Ovary (tissue), 3 donors: ENCODE data around the gene MYO9A.

ENCODE experiments used
- CTCF ChIP-seq, 3 donors: fragments of 450-650 bp in 2 of 3; fragments of 200-600 bp in 1 of 3; IDR thresholded peaks; one replicate each; pipeline versions ENCODE4 v1.5.1 to v1.8.0; 2016 to 2022; ENCODE audit warnings: antibody characterized with exemption in 3 of 3, mild to moderate bottlenecking in 1 of 3
- EP300 ChIP-seq: sonication (generic); formaldehyde crosslinking; IDR thresholded peaks from one replicate; pipeline ENCODE4 v1.6.1; 2017; ENCODE audit warnings: antibody characterized with exemption
- POLR2A ChIP-seq: fragments of 450-650 bp; IDR thresholded peaks from one replicate; pipeline ENCODE4 v1.6.1; 2017; ENCODE audit warnings: antibody characterized with exemption, mild to moderate bottlenecking, moderate library complexity
- donor health status: DM: no; HTN: no; CAD: no.

GRCh38 chr15:72155003-72155621 is 37.2 kb upstream of the MYO9A start:
- no peak for TF ChIP-seq CTCF (IDR thresholded peaks at IDR 0.05)
- no peak for TF ChIP-seq POLR2A
- TF ChIP-seq EP300 = no peak
